ENCODE data around the gene CUL3. TPM values are rescaled to one million over a fixed set of nuclear protein-coding genes. Genes with fewer than 3 reads are reported as not detected.

CUL3 gene
- total and polyA plus RNA-seq, 2 donors, result 50.2 to 129 TPM

DNA sequence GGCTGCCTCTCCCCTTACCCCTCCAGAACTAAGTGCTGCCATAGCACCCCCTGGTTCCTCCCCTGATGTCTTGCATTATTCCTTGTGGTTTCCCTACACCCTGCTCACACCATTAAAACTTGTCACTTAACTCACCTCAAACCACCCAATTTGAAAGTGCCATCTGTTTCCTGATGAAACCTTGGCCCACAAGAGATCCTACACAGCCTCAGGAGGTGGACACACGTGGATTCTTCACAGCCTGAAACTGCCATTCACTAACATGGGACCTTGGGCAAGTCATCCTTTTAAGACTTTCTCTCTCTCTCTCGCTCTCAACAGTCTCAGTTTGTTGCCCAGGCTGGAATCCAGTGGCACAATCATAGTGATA lies 155.7 kb downstream of the CUL3 start:
- no peaks in the 10 kb centered on the region for H3K4me1 ChIP-seq (ENCODE audit: insufficient read depth)
- no peaks in the 10 kb centered on the region for H3K36me3 ChIP-seq (ENCODE audit: insufficient read depth)
- no peak overlapping the region for H3K4me3 ChIP-seq (ENCODE audit: low read depth, low read length)
- no peak for DNase-seq (ENCODE audit: extremely low spot score)
- no peak overlapping the region for H3K27ac ChIP-seq (ENCODE audit: low read depth)
- WGBS, result 86% methylated on average over 2 of the region's 2 CpGs

DNA sequence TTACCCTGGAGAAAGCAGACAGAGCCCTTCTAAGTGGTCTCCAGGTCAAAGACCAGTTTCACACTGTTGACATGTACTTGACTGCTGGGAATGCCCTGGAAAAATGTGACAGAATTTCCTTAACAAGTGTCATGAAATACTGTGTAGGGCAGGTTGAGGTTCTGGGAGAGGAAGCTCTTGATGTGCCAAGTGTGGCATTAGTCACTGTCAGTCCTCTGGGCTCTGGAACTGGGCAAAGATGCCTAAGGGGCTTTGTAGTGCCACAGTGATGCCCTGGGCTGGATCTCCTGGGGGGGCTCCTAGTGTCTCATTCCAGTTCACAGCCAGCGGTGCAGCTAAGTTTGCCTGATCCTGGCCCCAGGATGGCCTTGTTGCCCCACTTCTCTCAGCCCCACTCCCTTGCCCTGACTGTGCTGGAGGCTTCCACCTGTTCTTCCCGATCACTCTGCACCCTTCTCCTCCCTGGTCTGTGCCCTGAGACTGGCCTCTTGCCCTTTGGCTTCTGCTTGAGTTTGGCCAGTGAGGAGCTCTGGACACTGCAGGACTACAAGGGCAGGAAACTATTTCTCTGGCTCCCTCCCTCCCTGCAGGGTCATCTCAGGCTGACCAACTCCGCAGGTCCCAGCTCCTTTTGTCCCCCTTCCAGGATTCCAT lies 156.2 kb downstream of the CUL3 start:
- DNase-seq (ENCODE audit: extremely low spot score), result no peak
- 92% methylated on average over 3 of the region's 3 CpGs for WGBS
- Histone ChIP-seq H3K4me3 (ENCODE audit: low read depth, low read length) (no peak overlapping the region), H3K4me1 (ENCODE audit: insufficient read depth) (no peaks in the 10 kb centered on the region), H3K27ac (ENCODE audit: low read depth) (no peak overlapping the region), H3K36me3 (ENCODE audit: insufficient read depth) (no peaks in the 10 kb centered on the region)

DNA sequence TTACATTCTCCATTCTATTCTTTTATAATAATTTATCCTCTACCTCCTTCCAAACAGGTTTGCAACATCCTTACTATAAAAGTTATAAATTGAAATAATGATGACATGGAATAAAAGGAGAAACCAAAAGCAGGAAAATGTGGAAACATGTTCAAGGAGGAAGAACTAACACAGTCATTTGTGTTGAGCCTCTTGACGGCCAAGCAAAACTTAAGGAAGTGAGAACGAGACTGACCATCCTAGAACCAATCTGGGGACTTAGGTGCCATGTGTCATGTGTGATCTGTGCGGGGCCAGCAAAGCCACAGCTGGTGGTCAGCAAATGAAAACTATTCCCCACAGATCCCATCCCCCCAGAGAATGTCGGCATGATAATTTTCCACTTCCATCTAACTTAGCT lies 157.7 kb downstream of the CUL3 start:
- H3K27ac ChIP-seq (ENCODE audit: low read depth), result no peak overlapping the region
- no peak overlapping the region for H3K4me3 ChIP-seq (ENCODE audit: low read depth, low read length)
- DNase-seq (ENCODE audit: extremely low spot score), result no peak
- 73% methylated on average over 4 of the region's 4 CpGs for WGBS
- H3K4me1 ChIP-seq (ENCODE audit: insufficient read depth), result no peaks in the 10 kb centered on the region
- no peaks in the 10 kb centered on the region for H3K36me3 ChIP-seq (ENCODE audit: insufficient read depth)

DNA sequence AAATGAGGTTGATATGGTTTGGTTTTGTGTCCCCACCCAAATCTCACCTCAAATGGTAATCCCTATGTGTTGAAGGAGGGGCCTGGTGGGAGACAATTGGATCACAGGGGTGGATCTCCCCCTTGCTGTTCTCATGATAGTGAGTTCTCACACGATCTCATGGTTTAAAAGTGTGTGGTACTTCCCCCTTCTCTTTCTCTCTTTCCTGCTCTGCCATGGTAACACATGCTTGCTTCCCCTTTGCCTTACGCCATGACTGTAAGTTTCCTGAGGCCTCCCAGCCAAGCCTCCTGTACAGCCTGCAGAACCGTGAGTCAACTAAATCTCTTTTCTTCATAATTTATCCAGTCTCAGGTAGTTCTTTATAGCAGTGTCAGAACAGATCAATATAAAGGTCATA lies 158.5 kb downstream of the CUL3 start:
- no peak for DNase-seq (ENCODE audit: extremely low spot score)

DNA sequence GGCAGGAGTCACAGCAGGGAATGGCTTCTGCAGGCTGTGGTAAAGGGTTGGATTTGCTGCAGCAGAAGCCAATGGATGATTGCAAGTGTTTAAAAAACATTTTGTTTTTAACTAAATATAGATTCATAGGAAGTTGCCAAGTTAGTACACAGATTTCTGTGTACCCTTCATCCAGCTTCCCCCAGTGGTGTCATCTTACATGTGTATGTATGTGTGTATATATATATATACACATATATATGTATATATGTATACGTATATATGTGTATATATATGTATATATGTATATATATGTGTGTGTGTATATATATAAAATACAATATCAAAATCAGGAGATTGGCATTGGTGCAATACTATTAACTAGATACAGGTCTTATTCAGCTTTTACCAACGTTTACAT lies 164.1 kb downstream of the CUL3 start:
- no peak for DNase-seq (ENCODE audit: extremely low spot score)
- Histone ChIP-seq H3K4me1 (ENCODE audit: insufficient read depth) (no peaks in the 10 kb centered on the region), H3K4me3 (ENCODE audit: low read depth, low read length) (no peak overlapping the region), H3K27ac (ENCODE audit: low read depth) (no peak overlapping the region), H3K36me3 (ENCODE audit: insufficient read depth) (no peaks in the 10 kb centered on the region)
- 87% methylated on average over 2 of the region's 2 CpGs for WGBS

More for the DNA sequence above, 158.5 kb downstream of the CUL3 start:
- Histone ChIP-seq H3K27ac (ENCODE audit: low read depth) (no peak overlapping the region), H3K4me1 (ENCODE audit: insufficient read depth) (no peaks in the 10 kb centered on the region), H3K4me3 (ENCODE audit: low read depth, low read length) (no peak overlapping the region), H3K36me3 (ENCODE audit: insufficient read depth) (no peaks in the 10 kb centered on the region)
- WGBS, result 75% methylated on average over 3 of the region's 3 CpGs

Other genes starting within 250 kb of the CUL3 start
- 13.1 TPM for gene FAM124B, start 183.3 kb downstream of the CUL3 start, total RNA-seq
- 4.0 TPM for gene FAM124B, start 183.3 kb downstream of the CUL3 start, polyA plus RNA-seq
- not detected for gene CCDC195, start 131.0 kb upstream of the CUL3 start, total RNA-seq
- not detected for gene CCDC195, start 131.0 kb upstream of the CUL3 start, polyA plus RNA-seq